OCI-LY3 (cell line): Measurements from ENCODE around the gene EFS.

Source experiments
- H2AFZ ChIP-seq: fragments of 200-600, 300-600 bp; shearing (Covaris generic); 2 replicates; pipeline ENCODE4 v1.6.0; 2014; ENCODE audit warnings: antibody characterized with exemption, low read depth, low read length
- H3K27ac ChIP-seq: fragments of 200-600, 300-600 bp; sonication (generic); 2 replicates; pipeline ENCODE4 v1.5.1; 2014; ENCODE audit warnings: mild to moderate bottlenecking, low read length, moderate library complexity, mixed read lengths
- H3K27me3 ChIP-seq: fragments of 200-600, 300-600 bp; sonication (generic); 2 replicates; pipeline ENCODE4 v1.6.1; 2014; ENCODE audit warnings: low read depth, low read length, mixed read lengths
- H3K36me3 ChIP-seq: fragments of 200-600, 300-600 bp; sonication (generic); replicated peaks from 2 replicates; pipeline ENCODE3; 2014; ENCODE audit warnings: low read depth, low read length, mixed read lengths
- H3K4me1 ChIP-seq: fragments of 300-600, 200-600 bp; sonication (generic); 2 replicates; pipeline ENCODE4 v1.6.1; 2014; ENCODE audit warnings: low read length, mixed read lengths
- H3K4me2 ChIP-seq: fragments of 200-600, 300-600 bp; sonication (generic); 2 replicates; pipeline ENCODE4 v1.6.1; 2014; ENCODE audit warnings: low read length, mixed read lengths
- H3K4me3 ChIP-seq: fragments of 300-600, 200-600 bp; sonication (generic); 2 replicates; pipeline ENCODE4 v1.5.1; 2014; ENCODE audit warnings: antibody characterized with exemption, mild to moderate bottlenecking, low read length, moderate library complexity
- H3K79me2 ChIP-seq: fragments of 300-600, 200-600 bp; shearing (Covaris generic); 2 replicates; pipeline ENCODE4 v1.6.1; 2014; ENCODE audit warnings: mild to moderate bottlenecking, low read length, mixed read lengths
- H3K9ac ChIP-seq: fragments of 300-600, 200-600 bp; shearing (Covaris generic); 2 replicates; pipeline ENCODE4 v1.6.0; 2014; ENCODE audit warnings: mild to moderate bottlenecking, low read length, moderate library complexity
- H3K9me3 ChIP-seq: fragments of 200-600, 300-600 bp; shearing (Covaris generic); 2 replicates; pipeline ENCODE4 v1.6.1; 2014; ENCODE audit warnings: low read length, mixed read lengths; ENCODE audit not compliant: insufficient read depth
- H4K20me1 ChIP-seq: fragments of 200-600, 300-600 bp; sonication (generic); 2 replicates; pipeline ENCODE4 v1.6.1; 2016; ENCODE audit warnings: low read length, mixed read lengths; ENCODE audit not compliant: insufficient read depth
- CTCF ChIP-seq: fragments of 200-600, 300-600 bp; sonication (generic); IDR thresholded peaks from 2 replicates; pipeline ENCODE4 v1.5.1; 2014; ENCODE audit warnings: antibody characterized with exemption, low read length, low read depth
- EZH2phosphoT487 ChIP-seq: fragments of 200-600 bp; shearing (Covaris generic); IDR thresholded peaks from 2 replicates; pipeline ENCODE4 v1.6.1; 2018; ENCODE audit warnings: antibody characterized with exemption, mixed run types, low read depth

EFS gene

GRCh38 chr14:23379366-23380196, 14.6 kb upstream of the EFS start:
- Histone ChIP-seq H3K9ac (no peak overlapping the region), H3K27me3 (peaks cover 11% of the 10 kb centered on the region)
- TF ChIP-seq EZH2phosphoT487 (no peak), CTCF (peak; percentile 97)

GRCh38 chr14:23378612-23379220, 13.7 kb upstream of the EFS start:
- H2AFZ ChIP-seq, result no peak overlapping the region
- no peak overlapping the region for H3K9ac ChIP-seq
- no peak for TF ChIP-seq EZH2phosphoT487
- no peak for TF ChIP-seq CTCF
- no peaks in the 10 kb centered on the region for H3K79me2 ChIP-seq
- H3K27me3 ChIP-seq, result peaks cover 11% of the 10 kb centered on the region
- H3K27ac ChIP-seq, result no peak overlapping the region
- no peaks in the 10 kb centered on the region for H3K36me3 ChIP-seq
- H4K20me1 ChIP-seq, result no peaks in the 10 kb centered on the region
- no peaks in the 10 kb centered on the region for H3K9me3 ChIP-seq
- H3K4me1 ChIP-seq, result no peaks in the 10 kb centered on the region
- H3K4me2 ChIP-seq, result no peak overlapping the region
- H3K4me3 ChIP-seq, result no peak overlapping the region

More at GRCh38 chr14:23379366-23380196, 14.6 kb upstream of the EFS start:
- Histone ChIP-seq H3K36me3 (no peaks in the 10 kb centered on the region), H4K20me1 (no peaks in the 10 kb centered on the region), H2AFZ (no peak overlapping the region), H3K27ac (no peak overlapping the region), H3K4me2 (no peak overlapping the region), H3K79me2 (no peaks in the 10 kb centered on the region), H3K4me3 (no peak overlapping the region), H3K4me1 (no peaks in the 10 kb centered on the region), H3K9me3 (no peaks in the 10 kb centered on the region)

GRCh38 chr14:23377573-23378563, 12.9 kb upstream of the EFS start:
- no peak overlapping the region for H3K9ac ChIP-seq
- H3K4me1 ChIP-seq, result no peaks in the 10 kb centered on the region
- no peak overlapping the region for H3K4me2 ChIP-seq
- no peaks in the 10 kb centered on the region for H3K79me2 ChIP-seq
- TF ChIP-seq EZH2phosphoT487, result no peak
- no peak for TF ChIP-seq CTCF
- no peaks in the 10 kb centered on the region for H4K20me1 ChIP-seq
- peaks cover 11% of the 10 kb centered on the region for H3K27me3 ChIP-seq
- H2AFZ ChIP-seq, result no peak overlapping the region
- H3K4me3 ChIP-seq, result no peak overlapping the region
- H3K36me3 ChIP-seq, result no peaks in the 10 kb centered on the region
- no peak overlapping the region for H3K27ac ChIP-seq
- no peaks in the 10 kb centered on the region for H3K9me3 ChIP-seq

GRCh38 chr14:23377198-23377550, 12.2 kb upstream of the EFS start:
- H3K4me3 ChIP-seq, result no peak overlapping the region
- no peaks in the 10 kb centered on the region for H3K79me2 ChIP-seq
- no peaks in the 10 kb centered on the region for H4K20me1 ChIP-seq
- H2AFZ ChIP-seq, result no peak overlapping the region
- H3K9me3 ChIP-seq, result no peaks in the 10 kb centered on the region
- no peaks in the 10 kb centered on the region for H3K36me3 ChIP-seq
- TF ChIP-seq CTCF, result no peak
- H3K27me3 ChIP-seq, result peaks cover 11% of the 10 kb centered on the region
- H3K27ac ChIP-seq, result no peak overlapping the region
- no peak overlapping the region for H3K9ac ChIP-seq
- H3K4me2 ChIP-seq, result no peak overlapping the region
- H3K4me1 ChIP-seq, result no peaks in the 10 kb centered on the region
